ENCODE measurements around the gene MAZ. TPM values are rescaled to one million over a fixed set of nuclear protein-coding genes. Genes with fewer than 3 reads are reported as not detected.

The MAZ gene
- total RNA-seq, 2 donors from 2014 or later: 241 to 424 TPM

DNA sequence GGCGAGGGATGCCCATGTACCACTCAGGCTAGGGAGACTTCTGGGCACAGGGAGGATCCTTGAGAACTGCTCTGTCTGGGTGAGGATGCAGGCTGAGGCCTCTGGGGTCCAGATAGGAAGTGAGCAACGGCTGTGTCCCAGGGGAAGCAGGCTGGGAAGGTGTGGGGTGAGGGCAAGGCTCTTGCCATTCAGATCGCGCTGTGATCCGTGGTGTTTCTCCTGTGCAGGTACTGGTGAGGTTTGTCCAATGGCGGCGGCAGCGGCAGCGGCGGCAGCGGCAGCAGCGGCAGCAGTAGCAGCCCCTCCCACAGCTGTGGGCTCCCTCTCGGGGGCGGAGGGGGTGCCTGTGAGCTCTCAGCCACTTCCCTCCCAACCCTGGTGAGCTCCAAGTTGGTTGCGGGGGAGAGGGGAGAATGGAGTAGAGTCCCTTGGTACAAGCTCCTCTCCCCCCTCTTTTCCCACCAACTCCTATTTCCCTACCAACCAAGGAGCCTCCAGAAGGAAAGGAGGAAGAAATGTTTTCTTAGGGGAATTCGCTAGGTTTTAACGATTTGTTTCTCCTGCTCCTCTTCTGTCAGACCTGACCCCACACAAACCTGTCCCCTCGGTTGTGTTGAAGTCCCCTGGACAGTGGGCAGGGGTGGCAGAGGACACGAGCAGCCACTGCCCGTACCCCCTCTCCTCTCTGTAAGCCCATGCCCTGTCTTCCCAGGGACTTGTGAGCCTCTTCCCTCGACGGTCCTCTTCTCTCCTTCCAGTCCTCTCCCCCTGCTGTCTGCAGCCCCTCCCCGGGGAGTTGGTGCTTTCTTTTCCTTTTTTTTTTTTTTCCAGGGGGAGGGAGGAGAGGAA, 3.7 kb downstream of the MAZ start:
- Mint-ChIP-seq H3K27me3 (no peaks in the 10 kb centered on the region), H3K4me1 (ENCODE audit: low read depth in 2 of 2) (peaks cover 41 to 47% of the 10 kb centered on the region in 2 donors), H3K36me3 (peaks cover 7% of the 10 kb centered on the region), H3K9me3 (no peaks in the 10 kb centered on the region), H3K27ac (peak overlapping the region; percentile 55 to 75), H3K4me3 (peak overlapping the region; percentile 91)
- DNase-seq (ENCODE audit: low spot score) (no peak), ATAC-seq (no peak)

DNA sequence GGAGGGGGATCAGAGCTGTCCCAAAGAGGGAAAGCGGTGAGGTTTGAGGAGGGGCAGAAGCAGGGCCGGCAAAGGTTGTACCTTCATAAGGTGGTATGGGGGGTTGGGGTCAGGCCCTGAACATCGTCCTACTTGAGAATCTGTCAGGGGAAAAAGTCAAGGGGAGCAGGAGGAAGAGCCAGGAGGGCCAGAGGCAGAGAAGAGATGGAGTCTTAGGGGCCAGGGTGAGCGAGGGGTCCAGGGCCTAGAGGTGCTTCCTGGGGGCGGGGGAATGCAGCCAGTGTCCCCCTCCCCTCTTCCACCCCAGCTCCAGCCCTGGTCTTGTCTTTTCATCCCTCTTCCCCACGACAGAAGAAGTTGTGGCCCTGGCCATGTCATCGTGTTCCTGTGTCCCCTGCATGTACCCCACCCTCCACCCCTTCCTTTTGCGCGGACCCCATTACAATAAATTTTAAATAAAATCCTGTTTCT, 4.4 kb downstream of the MAZ start:
- H3K9me3 Mint-ChIP-seq: no peaks in the 10 kb centered on the region
- H3K27me3 Mint-ChIP-seq: no peaks in the 10 kb centered on the region
- H3K27ac Mint-ChIP-seq: peak overlapping the region; percentile 55 to 75
- H3K36me3 Mint-ChIP-seq: peaks cover 7% of the 10 kb centered on the region
- H3K4me3 Mint-ChIP-seq: peak overlapping the region; percentile 91
- H3K4me1 Mint-ChIP-seq (ENCODE audit: low read depth in 2 of 2): peaks cover 42 to 49% of the 10 kb centered on the region in 2 donors
- ATAC-seq: no peak
- DNase-seq (ENCODE audit: low spot score): no peak

DNA sequence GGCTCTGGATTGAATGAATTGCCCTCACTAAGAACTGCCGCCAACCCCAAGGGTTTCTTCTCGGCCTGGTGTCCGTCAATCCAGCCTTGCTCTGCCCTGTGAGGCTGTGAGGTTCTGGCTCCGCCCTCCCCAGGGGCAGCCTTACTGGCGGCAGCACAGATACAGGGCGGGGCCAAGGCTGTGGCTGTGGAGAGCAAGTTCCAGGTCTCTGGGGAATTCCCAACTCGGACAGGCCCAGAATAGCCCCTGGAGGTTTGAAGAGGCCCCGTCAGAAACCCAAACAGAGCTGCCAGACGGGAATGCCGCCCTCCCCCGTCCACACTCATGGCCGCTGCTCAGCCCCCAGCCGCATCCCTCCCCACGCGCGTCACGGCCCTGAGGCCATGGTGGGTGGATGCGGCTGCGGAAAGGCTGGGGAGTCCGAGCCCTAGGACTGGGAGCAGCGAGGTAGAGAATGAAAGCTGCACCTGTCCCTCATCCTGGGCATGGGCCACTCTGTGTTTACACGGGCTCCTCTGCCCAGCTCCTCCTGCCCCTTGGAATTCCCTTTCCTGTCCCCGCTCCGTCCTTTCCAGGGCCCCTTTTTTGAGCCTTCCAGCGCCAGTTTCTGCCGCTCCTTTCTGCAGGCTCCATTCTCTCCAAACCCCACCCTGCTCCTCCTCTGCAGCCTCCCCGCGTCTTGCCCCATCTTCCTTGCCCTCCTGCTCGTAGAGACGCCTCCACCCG, 5.0 kb downstream of the MAZ start:
- H3K27ac Mint-ChIP-seq: peak overlapping the region; percentile 55 to 75
- peaks cover 42 to 53% of the 10 kb centered on the region in 2 donors for H3K4me1 Mint-ChIP-seq (ENCODE audit: low read depth in 2 of 2)
- H3K36me3 Mint-ChIP-seq: peaks cover 7% of the 10 kb centered on the region
- H3K9me3 Mint-ChIP-seq: no peaks in the 10 kb centered on the region
- no peaks in the 10 kb centered on the region for H3K27me3 Mint-ChIP-seq
- DNase-seq (ENCODE audit: low spot score) (peak; percentile 92), ATAC-seq (peak; percentile 64 to 75)
- H3K4me3 Mint-ChIP-seq: peak overlapping the region; percentile 91

DNA sequence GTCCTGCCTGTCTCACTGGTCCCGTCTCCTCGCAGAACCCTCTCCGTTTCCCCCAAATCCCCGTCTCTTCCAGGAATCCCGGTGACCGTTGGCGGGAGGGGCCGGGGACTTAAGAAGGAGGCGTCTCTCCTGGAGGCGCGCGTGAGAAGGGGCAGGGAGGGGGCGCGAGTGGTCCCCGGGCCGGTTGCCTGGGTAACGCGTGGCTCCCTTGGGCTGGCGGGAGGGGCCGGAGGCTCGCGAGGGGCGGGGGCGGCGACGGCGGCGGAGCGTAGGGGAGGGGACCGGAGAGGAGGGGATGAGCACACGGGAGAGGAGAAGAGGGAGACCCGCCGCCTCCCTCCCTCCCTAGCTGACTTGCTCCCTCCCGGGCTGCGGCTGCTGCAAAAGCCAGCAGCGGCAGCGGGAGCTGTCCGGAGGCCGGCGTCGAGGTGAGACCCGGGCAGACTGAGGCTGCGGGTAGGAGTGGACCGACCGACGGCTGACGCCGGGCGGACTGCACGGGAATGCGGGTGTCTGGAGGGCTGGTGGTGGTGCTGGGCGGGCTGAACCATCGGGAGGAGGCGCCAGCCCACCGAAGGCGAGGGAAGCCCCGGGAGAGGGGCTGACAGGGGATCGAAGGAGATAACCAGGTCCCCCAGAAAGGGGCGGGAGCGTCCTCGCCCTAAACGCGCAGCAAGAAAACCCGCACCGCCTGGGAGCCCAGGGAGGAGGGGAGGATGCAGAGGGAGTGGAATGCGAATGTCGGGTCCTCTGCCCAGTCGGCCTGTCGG, 5.8 kb downstream of the MAZ start, which contains the start of gene PRRT2:
Gene PRRT2 (plus strand): TSS at position 298 of the 770 bp plus-strand sequence. CDS start 862 bp downstream, outside the sequence.
- Mint-ChIP-seq H3K27ac (peak within 1 kb of the TSS; percentile 55 to 75), H3K36me3 (peaks cover 7% of the 10 kb centered on the region), H3K9me3 (no peaks in the 10 kb centered on the region), H3K27me3 (no peaks in the 10 kb centered on the region), H3K4me3 (peak within 1 kb of the TSS; percentile 91), H3K4me1 (ENCODE audit: low read depth in 2 of 2) (peaks cover 48 to 60% of the 10 kb centered on the region in 2 donors)
- ATAC-seq: no peak
- DNase-seq (ENCODE audit: low spot score): peak; percentile 72

GRCh38 chr16:29812754-29813643, 6.7 kb downstream of the MAZ start:
- H3K4me1 Mint-ChIP-seq (ENCODE audit: low read depth in 2 of 2): peaks cover 48 to 56% of the 10 kb centered on the region in 2 donors

GRCh38 chr16:29813644-29814562, 7.6 kb downstream of the MAZ start:
- peak overlapping the region; percentile 84 to 90 for H3K27ac Mint-ChIP-seq
- no peaks in the 10 kb centered on the region for H3K9me3 Mint-ChIP-seq
- no peak overlapping the region for H3K4me3 Mint-ChIP-seq
- peaks cover 47 to 57% of the 10 kb centered on the region in 2 donors for H3K4me1 Mint-ChIP-seq (ENCODE audit: low read depth in 2 of 2)
- peaks cover 7% of the 10 kb centered on the region for H3K36me3 Mint-ChIP-seq
- H3K27me3 Mint-ChIP-seq: no peaks in the 10 kb centered on the region
- ATAC-seq (no peak), DNase-seq (ENCODE audit: low spot score) (no peak)

More at GRCh38 chr16:29812754-29813643, 6.7 kb downstream of the MAZ start:
- no peak for DNase-seq (ENCODE audit: low spot score)
- peaks cover 7% of the 10 kb centered on the region for H3K36me3 Mint-ChIP-seq
- peak overlapping the region; percentile 91 for H3K4me3 Mint-ChIP-seq
- no peak overlapping the region for H3K27ac Mint-ChIP-seq
- ATAC-seq: no peak
- H3K9me3 Mint-ChIP-seq: no peaks in the 10 kb centered on the region
- H3K27me3 Mint-ChIP-seq: no peaks in the 10 kb centered on the region

- Mint-ChIP-seq H3K36me3 (peaks cover 7% of the 10 kb centered on the region), H3K27me3 (no peaks in the 10 kb centered on the region), H3K4me3 (peak overlapping the region; percentile 89), H3K27ac (peak overlapping the region; percentile 84 to 90), H3K4me1 (ENCODE audit: low read depth in 2 of 2) (peaks cover 54 to 63% of the 10 kb centered on the region in 2 donors), H3K9me3 (no peaks in the 10 kb centered on the region)
- DNase-seq (ENCODE audit: low spot score): no peak
- no peak for ATAC-seq
Observed at GRCh38 chr16:29814592-29814991, 8.3 kb downstream of the MAZ start.

DNA sequence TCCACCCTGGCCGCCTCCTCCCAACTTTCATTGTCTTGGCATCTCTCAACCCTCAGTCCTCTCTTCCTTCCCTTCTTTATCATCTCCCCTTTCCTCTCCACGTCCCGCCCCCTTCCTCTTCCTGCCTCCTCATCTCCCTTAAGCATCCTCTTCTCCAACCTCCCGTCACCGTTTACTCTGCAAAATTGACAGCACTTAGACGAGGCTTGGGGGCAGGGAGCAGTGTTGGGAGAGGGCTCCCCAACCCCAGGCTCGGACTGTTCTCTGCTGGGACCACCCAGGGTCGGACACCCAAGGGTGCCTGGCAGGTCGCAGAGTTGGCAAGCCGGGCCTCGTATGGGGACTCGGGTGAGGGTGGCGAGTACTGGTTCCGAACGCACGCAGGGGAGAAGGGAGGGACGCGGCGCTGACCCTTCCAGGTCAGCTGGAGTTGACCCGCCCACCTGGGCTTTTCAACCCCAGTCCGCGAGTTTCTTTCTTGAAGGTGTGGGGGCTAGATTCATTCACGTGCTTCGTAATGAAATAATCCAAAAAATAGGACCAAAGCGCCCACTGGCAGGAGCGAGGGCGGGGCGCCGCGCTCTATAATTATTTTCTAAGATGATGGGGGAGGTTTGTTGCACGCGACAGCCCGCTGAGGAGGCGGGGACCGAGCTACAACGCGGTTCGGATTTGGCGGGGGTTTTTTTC, 8.8 kb downstream of the MAZ start:
- H3K27ac Mint-ChIP-seq: peak overlapping the region; percentile 84 to 90
- peaks cover 7% of the 10 kb centered on the region for H3K36me3 Mint-ChIP-seq
- DNase-seq (ENCODE audit: low spot score): no peak
- no peaks in the 10 kb centered on the region for H3K27me3 Mint-ChIP-seq
- no peaks in the 10 kb centered on the region for H3K9me3 Mint-ChIP-seq
- peak overlapping the region; percentile 89 for H3K4me3 Mint-ChIP-seq
- peaks cover 59 to 65% of the 10 kb centered on the region in 2 donors for H3K4me1 Mint-ChIP-seq (ENCODE audit: low read depth in 2 of 2)
- ATAC-seq: no peak

GRCh38 chr16:29815793-29816693, 9.7 kb downstream of the MAZ start, which contains the start of gene PAGR1:
Gene PAGR1, plus strand, starts transcription at chr16:29816152. Its CDS starts 374 bp downstream, at chr16:29816526.
- peaks cover 56 to 65% of the 10 kb centered on the region in 2 donors for H3K4me1 Mint-ChIP-seq (ENCODE audit: low read depth in 2 of 2)

GRCh38 chr16:29816694-29817441, 10.5 kb downstream of the MAZ start:
- Mint-ChIP-seq H3K36me3 (peaks cover 7% of the 10 kb centered on the region), H3K4me1 (ENCODE audit: low read depth in 2 of 2) (peaks cover 55 to 58% of the 10 kb centered on the region in 2 donors)

More at GRCh38 chr16:29815793-29816693, 9.7 kb downstream of the MAZ start, which contains the start of gene PAGR1:
- ATAC-seq: peak; percentile 88 to 90
- no peaks in the 10 kb centered on the region for H3K9me3 Mint-ChIP-seq
- H3K36me3 Mint-ChIP-seq: peaks cover 7% of the 10 kb centered on the region
- H3K27me3 Mint-ChIP-seq: no peaks in the 10 kb centered on the region
- H3K4me3 Mint-ChIP-seq: peak within 1 kb of the TSS; percentile 89
- peak; percentile 98 for DNase-seq (ENCODE audit: low spot score)
- peak within 1 kb of the TSS; percentile 84 to 90 for H3K27ac Mint-ChIP-seq

More at GRCh38 chr16:29816694-29817441, 10.5 kb downstream of the MAZ start:
- no peaks in the 10 kb centered on the region for H3K9me3 Mint-ChIP-seq
- peak; percentile 72 for DNase-seq (ENCODE audit: low spot score)
- H3K27ac Mint-ChIP-seq: peak overlapping the region; percentile 84 to 90
- H3K27me3 Mint-ChIP-seq: no peaks in the 10 kb centered on the region
- H3K4me3 Mint-ChIP-seq: peak overlapping the region; percentile 89
- ATAC-seq: peak; percentile 46

Data from natural killer cell treated with Interleukin-12 subunit alpha and Interleukin-12 subunit beta and Interleukin-15 and Interleukin-18, amount 100 ng/mL, for 72 hours (primary cell).